Stomach smooth muscle (tissue), 2 donors: ENCODE results near the gene PLXDC1.

Experiments
- H3K27ac ChIP-seq: one replicate; pipeline ENCODE4 v1.7.0; 2013; ENCODE audit warnings: mild to moderate bottlenecking, low read length, inconsistent platforms
- H3K27me3 ChIP-seq, 2 donors: one replicate each; pipeline ENCODE4 v1.7.0; 2013; ENCODE audit warnings: low read length in 2 of 2; ENCODE audit not compliant: insufficient read depth in 2 of 2, control insufficient read depth in 1 of 2
- H3K36me3 ChIP-seq, 2 donors: one replicate each; pipeline ENCODE4 v1.7.0; 2013; ENCODE audit warnings: low read length in 2 of 2; ENCODE audit not compliant: control insufficient read depth in 2 of 2, insufficient read depth in 2 of 2
- H3K4me1 ChIP-seq: one replicate; pipeline ENCODE4 v1.7.0; 2013; ENCODE audit warnings: low read length; ENCODE audit not compliant: control insufficient read depth, insufficient read depth
- H3K4me3 ChIP-seq, 2 donors: one replicate each; pipeline ENCODE4 v1.7.0; 2013; ENCODE audit warnings: low read length in 2 of 2
- H3K9ac ChIP-seq, 2 donors: one replicate each; pipeline ENCODE4 v1.7.0; 2013; ENCODE audit warnings: low read length in 2 of 2, mild to moderate bottlenecking in 1 of 2
- H3K9me3 ChIP-seq, 2 donors: one replicate each; pipeline ENCODE4 v1.7.0; 2013; ENCODE audit warnings: low read length in 2 of 2; ENCODE audit not compliant: control insufficient read depth in 2 of 2
- donor health status: healthy.
- donor health status: Pancreatic carcinoma.

PLXDC1 gene

GRCh38 chr17:39151150-39151942 is at the start of gene PLXDC1:
TSS of gene PLXDC1 (minus strand) at chr17:39151637. CDS start at chr17:39151437, 200 bp downstream.
- Histone ChIP-seq H3K36me3 (no peaks in the 10 kb centered on the region), H3K9me3 (no peaks in the 10 kb centered on the region), H3K27ac (peak within 1 kb of the TSS; percentile 79), H3K4me3 (peak within 1 kb of the TSS; percentile 91 to 99), H3K9ac (peak within 1 kb of the TSS; percentile 21 to 89), H3K4me1 (peaks cover 29% of the 10 kb centered on the region), H3K27me3 (peaks cover 11 to 17% of the 10 kb centered on the region in 2 donors)

GRCh38 chr17:39200957-39201510 is 49.6 kb upstream of the PLXDC1 start:
- H3K27ac ChIP-seq = peak overlapping the region; percentile 98
- H3K4me1 ChIP-seq = peaks cover 38% of the 10 kb centered on the region
- H3K36me3 ChIP-seq = peaks cover 30 to 31% of the 10 kb centered on the region in 2 donors

GRCh38 chr17:39200070-39200879 is 48.8 kb upstream of the PLXDC1 start, which contains the start of gene RPL19:
TSS of gene RPL19 (plus strand) at chr17:39200283. CDS start at chr17:39200345, 62 bp downstream.
- H3K27me3 ChIP-seq = no peaks in the 10 kb centered on the region
- peaks cover 44% of the 10 kb centered on the region for H3K4me1 ChIP-seq
- peak within 1 kb of the TSS; percentile 79 to 98 for H3K9ac ChIP-seq
- H3K9me3 ChIP-seq = no peaks in the 10 kb centered on the region
- peak within 1 kb of the TSS; percentile 98 for H3K27ac ChIP-seq
- H3K4me3 ChIP-seq = peak within 1 kb of the TSS; percentile 65 to 97
- peaks cover 30 to 31% of the 10 kb centered on the region in 2 donors for H3K36me3 ChIP-seq

More at GRCh38 chr17:39200957-39201510, 49.6 kb upstream of the PLXDC1 start:
- no peaks in the 10 kb centered on the region for H3K9me3 ChIP-seq
- H3K27me3 ChIP-seq = no peaks in the 10 kb centered on the region
- H3K4me3 ChIP-seq = peak overlapping the region; percentile 65 to 97
- peak overlapping the region; percentile 79 to 98 for H3K9ac ChIP-seq

GRCh38 chr17:39199820-39200069 is 48.3 kb upstream of the PLXDC1 start:
- peaks cover 50% of the 10 kb centered on the region for H3K4me1 ChIP-seq
- H3K4me3 ChIP-seq = peak overlapping the region; percentile 65 to 97
- peak overlapping the region; percentile 98 for H3K27ac ChIP-seq
- H3K9me3 ChIP-seq = no peaks in the 10 kb centered on the region
- no peaks in the 10 kb centered on the region for H3K27me3 ChIP-seq
- peaks cover 27 to 28% of the 10 kb centered on the region in 2 donors for H3K36me3 ChIP-seq
- peak overlapping the region; percentile 79 to 98 for H3K9ac ChIP-seq

- peak overlapping the region in 1 of 2 donors; percentile 77 for H3K4me3 ChIP-seq
- H3K27me3 ChIP-seq = no peaks in the 10 kb centered on the region
- H3K4me1 ChIP-seq = peaks cover 57% of the 10 kb centered on the region
- H3K27ac ChIP-seq = peak overlapping the region; percentile 67
- H3K9me3 ChIP-seq = no peaks in the 10 kb centered on the region
- peaks cover 17 to 19% of the 10 kb centered on the region in 2 donors for H3K36me3 ChIP-seq
- no peak overlapping the region for H3K9ac ChIP-seq
Measured at GRCh38 chr17:39198186-39198566, 46.7 kb upstream of the PLXDC1 start.

GRCh38 chr17:39197380-39198185 is 46.1 kb upstream of the PLXDC1 start, which contains the start of gene CACNB1:
TSS of gene CACNB1 (minus strand) at chr17:39197669. CDS start at chr17:39197495, 174 bp downstream.
- Histone ChIP-seq H3K4me3 (peak within 1 kb of the TSS; percentile 65 to 77), H3K27me3 (no peaks in the 10 kb centered on the region), H3K9ac (peak within 1 kb of the TSS; percentile 54 to 72), H3K4me1 (peaks cover 56% of the 10 kb centered on the region), H3K36me3 (peaks cover 15 to 16% of the 10 kb centered on the region in 2 donors), H3K9me3 (no peaks in the 10 kb centered on the region), H3K27ac (peak within 1 kb of the TSS; percentile 67)

DNA sequence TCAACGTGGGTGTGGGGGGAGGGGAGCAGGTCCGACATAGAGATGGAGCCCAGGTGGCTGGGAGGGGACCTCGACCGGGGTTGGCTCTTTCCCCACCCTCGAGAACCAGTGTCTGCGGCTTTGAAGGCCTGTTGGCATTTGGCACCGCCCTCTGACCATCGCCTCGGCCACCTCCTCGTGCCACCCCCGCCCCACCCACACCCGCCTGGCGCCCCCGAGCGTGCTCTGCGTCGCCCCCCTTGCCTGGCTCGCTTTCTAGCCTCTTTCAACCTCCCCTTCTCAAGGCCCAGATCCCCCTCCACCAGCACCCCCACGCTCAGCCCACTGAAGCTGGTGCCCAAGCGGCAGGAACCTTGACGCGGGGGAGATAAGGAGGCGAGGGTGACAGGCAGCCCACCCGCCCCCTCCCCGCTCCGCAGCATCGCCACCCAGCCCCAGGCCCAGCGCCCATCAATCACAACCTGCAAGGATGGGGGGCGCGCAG is 45.4 kb upstream of the PLXDC1 start:
- Histone ChIP-seq H3K36me3 (peaks cover 13 to 14% of the 10 kb centered on the region in 2 donors), H3K4me1 (peaks cover 49% of the 10 kb centered on the region), H3K9me3 (no peaks in the 10 kb centered on the region), H3K27ac (peak overlapping the region; percentile 55), H3K27me3 (no peaks in the 10 kb centered on the region), H3K4me3 (peak overlapping the region; percentile 65 to 77), H3K9ac (peak overlapping the region; percentile 54 to 72)

- Histone ChIP-seq H3K27ac (no peak overlapping the region), H3K9ac (peak overlapping the region; percentile 13 to 39), H3K36me3 (peaks cover 12 to 14% of the 10 kb centered on the region in 2 donors), H3K4me3 (peak overlapping the region; percentile 52 to 77), H3K4me1 (peaks cover 44% of the 10 kb centered on the region), H3K27me3 (no peaks in the 10 kb centered on the region), H3K9me3 (no peaks in the 10 kb centered on the region)
Measured at GRCh38 chr17:39196241-39196807, 44.9 kb upstream of the PLXDC1 start.

GRCh38 chr17:39195568-39196160 is 44.2 kb upstream of the PLXDC1 start:
- Histone ChIP-seq H3K4me3 (peak overlapping the region in 1 of 2 donors; percentile 3), H3K27ac (peak overlapping the region; percentile 24), H3K27me3 (no peaks in the 10 kb centered on the region), H3K36me3 (peaks cover 12 to 16% of the 10 kb centered on the region in 2 donors), H3K9me3 (no peaks in the 10 kb centered on the region), H3K4me1 (peaks cover 38% of the 10 kb centered on the region), H3K9ac (peak overlapping the region; percentile 5 to 39)
